Breast epithelium (tissue), 3 donors: ENCODE results near the gene KCNN4.

Experiments used
- CTCF ChIP-seq, 3 donors: fragments of 450-650 bp; IDR thresholded peaks; one replicate each; pipeline ENCODE4 v1.5.1; 2016 to 2017; ENCODE audit warnings: antibody characterized with exemption in 3 of 3, mild to moderate bottlenecking in 3 of 3, moderate library complexity in 3 of 3
- POLR2A ChIP-seq: fragments of 450-650 bp; IDR thresholded peaks from one replicate; pipeline ENCODE4 v1.6.1; 2016; ENCODE audit warnings: antibody characterized with exemption, mild to moderate bottlenecking, moderate library complexity

- TF ChIP-seq CTCF (IDR thresholded peaks at IDR 0.05) (no peak), POLR2A (no peak)
These were observed 16.3 kb upstream of the KCNN4 start for GRCh38 chr19:43797118-43797517.
